GM23338 (cell line): ENCODE results near the gene SHPK.

Experiments used
- EZH2 ChIP-seq: fragments of 200-600 bp; sonication (generic); IDR thresholded peaks from one replicate; pipeline ENCODE4 v1.8.0; 2017; ENCODE audit warnings: antibody characterized with exemption, mild to moderate bottlenecking, low read depth; ENCODE audit not compliant: unreplicated experiment
- EZH2phosphoT487 ChIP-seq: fragments of 200-600 bp; sonication (generic); IDR thresholded peaks from one replicate; pipeline ENCODE4 v1.8.1; 2018; ENCODE audit warnings: antibody characterized with exemption; ENCODE audit not compliant: unreplicated experiment
- POLR2AphosphoS5 ChIP-seq: IDR thresholded peaks from 2 replicates; pipeline ENCODE4 v1.6.1; 2016; ENCODE audit warnings: antibody characterized with exemption, low read depth
- TF ChIP-seq, protein P1 (sequence below), 2 experiments: fragments of 200-600 bp in 1 of 2; sonication (generic) in 1 of 2; conservative IDR thresholded peaks; 2 replicates each; pipeline versions ENCODE4 v1.5.1 to v1.6.1; 2016 to 2017; ENCODE audit warnings: antibody characterized with exemption in 2 of 2, low read depth in 2 of 2, mild to moderate bottlenecking in 2 of 2, moderate library complexity in 1 of 2

DNA sequence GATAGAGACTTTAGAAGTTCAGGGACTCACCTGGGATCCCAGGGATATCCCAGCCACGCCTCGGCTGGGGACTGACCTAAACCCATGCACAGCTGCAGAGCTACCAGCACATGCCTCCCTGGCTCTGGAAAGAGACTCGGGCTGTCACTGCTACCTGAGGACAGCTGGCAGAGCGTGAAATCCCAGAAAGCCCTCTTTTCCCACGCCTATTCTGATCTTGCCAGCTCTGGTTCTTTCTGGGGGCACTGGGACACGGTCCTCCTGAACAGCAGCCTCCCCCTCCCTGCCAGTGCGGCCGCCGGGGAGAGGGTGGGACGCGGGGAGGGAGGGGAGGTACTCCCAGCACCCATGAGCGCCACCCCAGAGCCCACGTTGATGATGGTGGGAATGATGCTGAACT is 49.1 kb upstream of the SHPK start:
- TF ChIP-seq POLR2AphosphoS5 (no peak), EZH2phosphoT487 (no peak), EZH2 (no peak)
- TF ChIP-seq, protein P1, sequence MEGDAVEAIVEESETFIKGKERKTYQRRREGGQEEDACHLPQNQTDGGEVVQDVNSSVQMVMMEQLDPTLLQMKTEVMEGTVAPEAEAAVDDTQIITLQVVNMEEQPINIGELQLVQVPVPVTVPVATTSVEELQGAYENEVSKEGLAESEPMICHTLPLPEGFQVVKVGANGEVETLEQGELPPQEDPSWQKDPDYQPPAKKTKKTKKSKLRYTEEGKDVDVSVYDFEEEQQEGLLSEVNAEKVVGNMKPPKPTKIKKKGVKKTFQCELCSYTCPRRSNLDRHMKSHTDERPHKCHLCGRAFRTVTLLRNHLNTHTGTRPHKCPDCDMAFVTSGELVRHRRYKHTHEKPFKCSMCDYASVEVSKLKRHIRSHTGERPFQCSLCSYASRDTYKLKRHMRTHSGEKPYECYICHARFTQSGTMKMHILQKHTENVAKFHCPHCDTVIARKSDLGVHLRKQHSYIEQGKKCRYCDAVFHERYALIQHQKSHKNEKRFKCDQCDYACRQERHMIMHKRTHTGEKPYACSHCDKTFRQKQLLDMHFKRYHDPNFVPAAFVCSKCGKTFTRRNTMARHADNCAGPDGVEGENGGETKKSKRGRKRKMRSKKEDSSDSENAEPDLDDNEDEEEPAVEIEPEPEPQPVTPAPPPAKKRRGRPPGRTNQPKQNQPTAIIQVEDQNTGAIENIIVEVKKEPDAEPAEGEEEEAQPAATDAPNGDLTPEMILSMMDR (conservative IDR thresholded peaks at IDR 0.05; ENCODE audit: low read depth in 2 of 2), result no peak
